GM12801 (cell line): ENCODE results near the gene NFRKB.

Experiments
- CTCF ChIP-seq: IDR thresholded peaks from one replicate; pipeline ENCODE4 v1.5.1; 2011; ENCODE audit warnings: control low read depth; ENCODE audit not compliant: insufficient read length; ENCODE audit errors: extremely low read depth

Gene NFRKB

GRCh38 chr11:129894278-129895125 lies 876 bp downstream of the NFRKB start:
- no peak for TF ChIP-seq CTCF

- TF ChIP-seq CTCF: no peak
These were observed 6.9 kb downstream of the NFRKB start for GRCh38 chr11:129888451-129888850.

GRCh38 chr11:129885381-129885780 lies 10.0 kb downstream of the NFRKB start:
- TF ChIP-seq CTCF: no peak

- no peak for TF ChIP-seq CTCF
These were observed 10.8 kb downstream of the NFRKB start for GRCh38 chr11:129884581-129884980.

- TF ChIP-seq CTCF: no peak
These were observed 13.7 kb downstream of the NFRKB start for GRCh38 chr11:129881570-129882170.

GRCh38 chr11:129880311-129880710 lies 15.1 kb downstream of the NFRKB start:
- TF ChIP-seq CTCF: no peak

GRCh38 chr11:129871914-129872313 lies 23.5 kb downstream of the NFRKB start:
- TF ChIP-seq CTCF: no peak
